AG08396 (cell line): Measurements from ENCODE around the gene TMEM45A.
"Not testable (repeated sequence)": the region's sequence is repeated elsewhere in the genome, so short reads cannot be mapped to it uniquely, and the experiment has no call there.

Source experiments
- DNase-seq: peaks from one replicate; pipeline ENCODE4 v3.0.0; 2012; ENCODE audit warnings: low spot score, mixed read lengths

Gene TMEM45A

GRCh38 chr3:100483529-100483928 lies 8.9 kb upstream of the TMEM45A start:
- DNase-seq: no peak

GRCh38 chr3:100486808-100487207 lies 5.6 kb upstream of the TMEM45A start:
- DNase-seq: no peak

DNA sequence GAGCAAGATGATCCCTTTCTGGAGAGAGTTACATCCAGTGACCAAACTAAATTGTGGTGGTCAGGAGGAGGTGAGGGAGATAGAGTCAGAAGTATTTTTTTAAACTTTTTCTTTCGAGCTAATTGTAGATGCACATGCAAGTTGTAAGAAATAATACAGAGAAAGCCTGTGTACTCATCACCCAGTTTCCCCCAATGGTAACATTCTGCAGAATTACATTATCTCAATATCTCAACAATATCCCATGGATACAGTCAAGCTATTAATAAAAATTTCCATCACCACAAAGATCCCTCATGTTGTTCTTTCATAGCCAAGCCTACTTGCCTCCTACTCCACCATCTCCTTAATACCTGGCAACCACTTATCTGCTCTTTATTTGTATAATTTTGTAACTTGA lies 3.3 kb upstream of the TMEM45A start:
- DNase-seq: no peak

DNA sequence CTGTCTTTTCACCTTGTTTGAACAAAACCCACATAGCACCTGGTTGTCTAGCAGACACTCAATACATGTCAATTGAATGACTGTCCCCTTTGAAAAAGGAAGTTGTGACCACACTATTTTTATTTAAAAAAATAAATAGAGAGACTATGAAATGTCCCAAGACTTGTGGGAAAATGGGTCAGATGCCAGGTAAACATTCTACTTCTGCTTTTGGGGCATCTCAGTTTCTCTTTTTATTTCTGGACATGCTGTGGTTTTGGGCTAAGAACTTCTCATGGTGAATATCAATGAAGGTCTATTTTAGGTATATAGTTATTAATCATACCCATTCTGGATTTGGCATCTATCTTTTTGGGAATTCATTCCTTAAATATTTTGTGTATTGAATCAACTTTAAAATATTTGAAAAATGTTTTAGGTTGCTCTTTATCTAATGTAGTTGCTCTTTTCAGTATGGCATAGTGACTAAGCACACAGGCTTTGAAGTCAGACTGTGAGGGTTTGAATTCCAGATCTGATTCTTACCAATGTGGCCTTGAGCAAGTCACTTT lies 4.4 kb downstream of the TMEM45A start:
- DNase-seq: peak; percentile 29

DNA sequence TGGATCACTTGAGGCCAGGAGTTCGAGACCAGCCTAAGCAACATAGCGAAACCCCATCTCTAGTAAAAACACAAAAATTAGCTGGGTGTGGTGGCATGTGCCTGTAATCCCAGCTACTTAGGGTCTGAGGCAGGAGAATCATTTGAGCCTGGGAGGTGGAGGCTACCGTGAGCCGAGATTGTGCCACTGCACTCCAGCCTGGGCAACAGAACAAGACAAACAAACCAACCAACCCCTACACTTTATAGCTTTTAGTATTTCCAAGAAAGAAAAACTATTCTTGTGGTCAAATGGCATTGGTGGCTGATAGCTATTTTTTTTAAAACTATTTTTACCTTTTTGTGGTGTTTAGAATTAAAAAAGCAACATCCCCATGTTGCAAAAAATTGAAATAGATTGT lies 7.2 kb downstream of the TMEM45A start:
- no peak for DNase-seq

GRCh38 chr3:100500320-100500880 lies 8.0 kb downstream of the TMEM45A start:
- no peak for DNase-seq

DNA sequence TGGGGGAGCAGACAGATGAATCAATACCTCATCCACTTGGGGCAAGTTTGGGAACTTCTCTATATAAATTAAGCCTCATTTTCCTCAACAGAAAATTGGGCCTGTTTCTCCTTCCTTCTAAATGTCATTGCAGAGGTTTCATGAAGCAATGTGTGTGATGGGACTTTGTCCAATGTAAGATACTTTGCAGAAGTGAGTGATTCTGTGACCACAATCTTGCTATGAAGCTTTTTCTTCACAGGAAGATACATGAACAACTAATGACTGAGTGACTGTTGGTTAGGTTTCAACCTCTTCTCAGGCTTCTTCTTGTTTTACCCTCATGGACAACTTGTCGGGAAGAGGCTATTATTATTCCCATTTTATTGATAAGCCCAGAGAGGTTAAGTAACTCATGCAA lies 11.0 kb downstream of the TMEM45A start:
- DNase-seq: no peak

GRCh38 chr3:100506355-100506754 lies 13.9 kb downstream of the TMEM45A start:
- no peak for DNase-seq

DNA sequence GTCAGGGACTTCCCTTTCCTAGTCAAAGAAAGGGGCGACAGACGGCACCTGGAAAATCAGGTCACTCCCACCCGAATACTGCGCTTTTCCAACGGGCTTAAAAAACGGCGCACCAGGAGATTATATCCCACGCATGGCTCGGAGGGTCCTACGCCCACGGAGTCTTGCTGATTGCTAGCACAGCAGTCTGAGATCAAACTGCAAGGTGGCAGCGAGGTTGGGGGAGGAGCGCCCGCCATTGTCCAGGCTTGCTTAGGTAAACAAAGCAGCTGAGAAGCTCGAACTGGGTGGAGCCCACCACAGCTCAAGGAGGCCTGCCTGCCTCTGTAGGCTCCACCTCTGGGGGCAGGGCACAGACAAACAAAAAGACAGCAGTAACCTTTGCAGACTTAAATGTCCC lies 17.4 kb downstream of the TMEM45A start:
- DNase-seq: not testable (repeated sequence)

GRCh38 chr3:100516232-100516631 lies 23.8 kb downstream of the TMEM45A start:
- DNase-seq: no peak

DNA sequence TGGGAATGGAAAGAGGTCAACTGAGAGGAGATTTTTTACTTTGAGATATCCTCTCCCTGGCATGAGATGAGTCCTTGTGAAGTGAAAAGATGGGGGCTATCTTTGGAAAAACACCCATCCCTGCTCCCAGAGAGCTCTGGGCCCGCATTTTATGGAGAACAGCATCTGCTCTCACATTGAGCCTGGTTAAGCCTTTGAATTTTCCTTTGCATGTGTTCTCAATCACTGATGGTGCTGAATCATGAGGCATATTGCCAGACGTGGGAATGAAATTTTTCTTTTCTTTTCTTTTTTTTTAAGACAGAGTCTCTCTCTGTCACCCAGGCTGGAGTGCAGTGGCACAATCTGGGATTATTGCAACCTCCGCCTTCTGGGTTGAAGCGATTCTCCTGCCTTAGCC lies 24.4 kb downstream of the TMEM45A start:
- peak; percentile 33 for DNase-seq

DNA sequence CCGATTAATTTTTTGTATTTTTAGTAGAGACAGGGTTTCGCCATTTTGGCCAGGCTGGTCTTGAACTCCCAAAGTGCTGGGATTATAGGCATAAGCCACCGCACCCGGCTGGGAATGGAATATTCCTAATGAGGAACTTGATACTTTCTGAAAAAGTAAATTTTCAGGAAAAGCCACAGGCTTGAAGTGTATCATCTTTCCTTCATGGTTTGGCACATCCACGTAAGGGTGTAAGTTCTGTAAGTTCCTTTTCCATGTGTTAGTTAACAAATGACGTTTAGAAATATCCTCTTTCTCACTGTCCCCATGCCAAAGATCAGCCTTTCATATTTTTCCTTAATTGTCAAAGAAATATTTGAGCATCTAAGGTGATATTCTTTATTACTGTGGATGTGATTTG lies 24.9 kb downstream of the TMEM45A start:
- DNase-seq: no peak

DNA sequence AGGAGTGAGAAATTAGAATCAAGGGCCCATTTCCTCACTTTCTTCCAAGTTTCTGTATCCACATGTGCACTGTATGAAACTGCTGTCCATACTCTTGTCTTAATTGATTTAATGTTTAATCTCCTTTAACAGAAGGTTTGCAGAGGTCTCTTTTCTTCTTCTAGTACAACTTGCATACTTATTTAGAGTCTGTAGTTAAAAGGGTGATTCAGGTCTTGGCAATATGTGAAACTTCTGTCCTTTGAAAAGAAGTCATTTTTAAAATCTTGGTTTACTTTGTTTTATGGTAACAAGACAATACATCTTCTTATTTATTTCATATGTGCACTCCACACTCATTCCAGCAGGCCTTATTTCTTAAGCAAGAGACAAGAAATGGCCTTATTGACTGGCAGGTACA lies 25.8 kb downstream of the TMEM45A start:
- no peak for DNase-seq

GRCh38 chr3:100518983-100519382 lies 26.6 kb downstream of the TMEM45A start:
- no peak for DNase-seq

DNA sequence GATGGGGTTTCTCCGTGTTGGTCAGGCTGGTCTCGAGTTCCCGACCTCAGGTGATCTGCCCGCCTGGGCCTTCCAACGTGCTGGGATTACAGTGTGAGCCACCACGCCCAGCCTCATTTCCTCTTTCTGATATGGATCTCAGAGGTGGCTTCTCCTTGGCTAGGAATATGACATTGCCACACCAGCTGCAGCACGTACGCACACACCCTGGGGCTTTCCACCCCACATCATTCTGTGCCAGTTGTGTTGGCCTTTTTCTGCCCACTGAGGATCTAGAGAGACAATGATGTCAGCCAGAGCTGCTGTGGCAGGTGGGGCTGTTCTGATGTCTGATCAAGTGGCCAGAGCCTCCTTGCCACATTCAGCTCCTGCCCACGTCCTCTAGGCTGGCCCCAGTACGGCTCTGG lies 29.0 kb downstream of the TMEM45A start:
- no peak for DNase-seq

DNA sequence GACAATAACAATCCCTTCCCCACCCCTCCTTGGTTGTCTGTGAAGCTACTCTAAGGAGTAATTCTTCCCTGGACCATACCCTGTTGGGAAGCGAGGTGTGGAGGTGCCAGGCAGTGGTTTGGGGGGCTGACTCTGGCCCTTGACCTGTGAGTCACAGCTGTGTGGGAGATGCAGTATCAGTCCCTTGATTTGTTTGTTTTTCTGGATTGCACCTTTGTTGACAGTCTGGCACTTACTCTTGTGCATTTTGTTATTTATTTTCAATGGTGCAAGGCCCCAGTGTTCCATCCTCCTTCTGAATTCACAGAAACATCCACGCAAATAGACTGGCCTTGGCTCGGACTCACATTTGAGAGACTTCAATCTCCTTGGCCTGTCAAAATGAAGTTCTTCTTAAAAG lies 29.7 kb downstream of the TMEM45A start:
- no peak for DNase-seq

- no peak for DNase-seq
These were observed 30.8 kb downstream of the TMEM45A start for GRCh38 chr3:100523050-100523760.

- DNase-seq: no peak
These were observed 33.6 kb downstream of the TMEM45A start for GRCh38 chr3:100525753-100526612.

DNA sequence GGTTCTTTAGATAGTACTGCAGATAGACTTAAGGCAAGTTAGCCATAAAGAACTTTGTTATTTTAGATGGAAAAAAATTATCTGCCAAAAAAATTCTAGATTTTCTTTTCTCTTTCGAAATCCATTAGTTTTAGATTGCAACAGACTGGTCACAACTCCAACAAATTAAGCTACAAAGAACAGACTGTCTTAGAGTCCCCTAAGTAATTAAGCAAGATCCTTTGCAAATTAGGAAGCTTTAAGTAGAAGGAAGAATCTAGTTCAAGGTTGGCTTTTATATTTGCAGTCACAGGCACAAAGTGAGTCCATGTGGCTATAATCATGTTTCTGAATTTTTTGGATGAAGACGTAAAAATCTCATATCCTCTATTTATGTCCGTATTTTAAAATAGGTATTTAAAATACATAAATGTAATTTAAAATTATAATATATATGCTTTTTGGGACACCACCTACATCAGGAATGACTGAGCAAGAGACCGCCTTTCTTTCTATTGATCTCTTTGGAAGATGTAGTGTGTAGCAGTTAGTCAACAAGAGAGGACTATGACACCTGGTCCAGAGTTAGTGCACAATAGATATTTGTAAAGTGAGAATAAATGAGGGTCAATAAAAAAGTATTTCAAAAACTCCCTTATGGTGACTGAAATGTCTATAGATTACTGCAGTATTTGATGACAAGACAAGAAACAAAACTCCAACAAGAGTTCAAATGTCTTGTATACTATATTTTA lies 34.4 kb downstream of the TMEM45A start:
- DNase-seq: no peak

- DNase-seq: no peak
These were observed 34.9 kb downstream of the TMEM45A start for GRCh38 chr3:100527347-100527735.

DNA sequence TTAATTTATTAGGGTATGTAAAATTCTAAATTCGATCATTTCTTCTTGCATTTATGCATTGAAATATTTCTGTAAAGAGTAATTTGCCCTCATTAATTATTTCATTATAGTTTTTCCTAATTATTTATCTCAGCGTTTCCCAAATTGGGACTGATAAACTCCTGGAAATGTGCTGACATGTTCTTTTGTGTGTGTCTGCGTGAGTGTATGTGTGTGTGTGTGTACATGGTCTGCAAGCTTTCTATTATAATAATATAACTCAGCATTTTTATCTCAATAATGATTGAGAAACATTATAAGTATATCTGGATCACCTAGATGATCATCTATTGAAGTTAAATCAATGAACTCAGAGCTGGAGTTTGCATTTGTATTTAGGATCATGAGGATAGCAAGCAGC lies 38.7 kb downstream of the TMEM45A start:
- no peak for DNase-seq

GRCh38 chr3:100532411-100532810 lies 40.0 kb downstream of the TMEM45A start:
- no peak for DNase-seq
